OCI-LY3 (cell line): ENCODE results near the gene C2orf42.

Experiments used
- H2AFZ ChIP-seq: fragments of 200-600, 300-600 bp; shearing (Covaris generic); 2 replicates; pipeline ENCODE4 v1.6.0; 2014; ENCODE audit warnings: antibody characterized with exemption, low read depth, low read length
- H3K27ac ChIP-seq: fragments of 200-600, 300-600 bp; sonication (generic); 2 replicates; pipeline ENCODE4 v1.5.1; 2014; ENCODE audit warnings: mild to moderate bottlenecking, low read length, moderate library complexity, mixed read lengths
- H3K27me3 ChIP-seq: fragments of 200-600, 300-600 bp; sonication (generic); 2 replicates; pipeline ENCODE4 v1.6.1; 2014; ENCODE audit warnings: low read depth, low read length, mixed read lengths
- H3K36me3 ChIP-seq: fragments of 200-600, 300-600 bp; sonication (generic); replicated peaks from 2 replicates; pipeline ENCODE3; 2014; ENCODE audit warnings: low read depth, low read length, mixed read lengths
- H3K4me1 ChIP-seq: fragments of 300-600, 200-600 bp; sonication (generic); 2 replicates; pipeline ENCODE4 v1.6.1; 2014; ENCODE audit warnings: low read length, mixed read lengths
- H3K4me2 ChIP-seq: fragments of 200-600, 300-600 bp; sonication (generic); 2 replicates; pipeline ENCODE4 v1.6.1; 2014; ENCODE audit warnings: low read length, mixed read lengths
- H3K4me3 ChIP-seq: fragments of 300-600, 200-600 bp; sonication (generic); 2 replicates; pipeline ENCODE4 v1.5.1; 2014; ENCODE audit warnings: antibody characterized with exemption, mild to moderate bottlenecking, low read length, moderate library complexity
- H3K79me2 ChIP-seq: fragments of 300-600, 200-600 bp; shearing (Covaris generic); 2 replicates; pipeline ENCODE4 v1.6.1; 2014; ENCODE audit warnings: mild to moderate bottlenecking, low read length, mixed read lengths
- H3K9ac ChIP-seq: fragments of 300-600, 200-600 bp; shearing (Covaris generic); 2 replicates; pipeline ENCODE4 v1.6.0; 2014; ENCODE audit warnings: mild to moderate bottlenecking, low read length, moderate library complexity
- H3K9me3 ChIP-seq: fragments of 200-600, 300-600 bp; shearing (Covaris generic); 2 replicates; pipeline ENCODE4 v1.6.1; 2014; ENCODE audit warnings: low read length, mixed read lengths; ENCODE audit not compliant: insufficient read depth
- H4K20me1 ChIP-seq: fragments of 200-600, 300-600 bp; sonication (generic); 2 replicates; pipeline ENCODE4 v1.6.1; 2016; ENCODE audit warnings: low read length, mixed read lengths; ENCODE audit not compliant: insufficient read depth
- EZH2phosphoT487 ChIP-seq: fragments of 200-600 bp; shearing (Covaris generic); IDR thresholded peaks from 2 replicates; pipeline ENCODE4 v1.6.1; 2018; ENCODE audit warnings: antibody characterized with exemption, mixed run types, low read depth
- TF ChIP-seq, protein P1 (sequence below): fragments of 200-600, 300-600 bp; sonication (generic); IDR thresholded peaks from 2 replicates; pipeline ENCODE4 v1.5.1; 2014; ENCODE audit warnings: antibody characterized with exemption, low read length, low read depth

Gene C2orf42

DNA sequence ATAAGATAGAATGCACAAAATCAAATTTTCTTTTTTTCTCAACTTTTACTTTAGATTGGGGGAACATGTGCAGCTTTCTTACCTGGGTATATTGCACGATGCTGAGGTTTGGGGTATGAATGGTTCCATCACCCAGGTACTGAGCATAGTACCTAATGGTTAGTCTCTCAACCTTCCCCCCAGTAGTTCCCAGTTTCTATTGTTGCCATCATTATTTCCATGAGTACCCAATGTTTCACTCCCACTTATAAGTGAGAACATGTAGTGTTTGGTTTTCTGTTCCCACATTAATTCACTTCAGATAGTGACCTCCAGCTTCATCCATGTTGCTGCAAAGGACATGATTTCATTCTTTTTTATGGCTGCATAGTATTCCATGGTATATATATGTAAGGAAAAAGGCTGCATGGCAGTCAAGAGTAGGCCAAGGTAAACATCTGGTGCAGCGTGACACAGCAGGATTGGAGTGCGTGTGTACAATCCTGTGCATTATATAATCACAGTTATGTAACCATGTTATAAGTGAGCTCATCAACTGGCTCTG is 10.5 kb upstream of the C2orf42 start:
- Histone ChIP-seq H3K9ac (no peak overlapping the region), H2AFZ (no peak overlapping the region), H3K4me1 (no peaks in the 10 kb centered on the region), H4K20me1 (no peaks in the 10 kb centered on the region), H3K36me3 (no peaks in the 10 kb centered on the region), H3K27me3 (no peaks in the 10 kb centered on the region), H3K4me3 (no peak overlapping the region), H3K79me2 (no peaks in the 10 kb centered on the region), H3K27ac (no peak overlapping the region), H3K4me2 (no peak overlapping the region), H3K9me3 (no peaks in the 10 kb centered on the region)
- TF ChIP-seq, protein P1, sequence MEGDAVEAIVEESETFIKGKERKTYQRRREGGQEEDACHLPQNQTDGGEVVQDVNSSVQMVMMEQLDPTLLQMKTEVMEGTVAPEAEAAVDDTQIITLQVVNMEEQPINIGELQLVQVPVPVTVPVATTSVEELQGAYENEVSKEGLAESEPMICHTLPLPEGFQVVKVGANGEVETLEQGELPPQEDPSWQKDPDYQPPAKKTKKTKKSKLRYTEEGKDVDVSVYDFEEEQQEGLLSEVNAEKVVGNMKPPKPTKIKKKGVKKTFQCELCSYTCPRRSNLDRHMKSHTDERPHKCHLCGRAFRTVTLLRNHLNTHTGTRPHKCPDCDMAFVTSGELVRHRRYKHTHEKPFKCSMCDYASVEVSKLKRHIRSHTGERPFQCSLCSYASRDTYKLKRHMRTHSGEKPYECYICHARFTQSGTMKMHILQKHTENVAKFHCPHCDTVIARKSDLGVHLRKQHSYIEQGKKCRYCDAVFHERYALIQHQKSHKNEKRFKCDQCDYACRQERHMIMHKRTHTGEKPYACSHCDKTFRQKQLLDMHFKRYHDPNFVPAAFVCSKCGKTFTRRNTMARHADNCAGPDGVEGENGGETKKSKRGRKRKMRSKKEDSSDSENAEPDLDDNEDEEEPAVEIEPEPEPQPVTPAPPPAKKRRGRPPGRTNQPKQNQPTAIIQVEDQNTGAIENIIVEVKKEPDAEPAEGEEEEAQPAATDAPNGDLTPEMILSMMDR, result no peak
- TF ChIP-seq EZH2phosphoT487, result no peak

DNA sequence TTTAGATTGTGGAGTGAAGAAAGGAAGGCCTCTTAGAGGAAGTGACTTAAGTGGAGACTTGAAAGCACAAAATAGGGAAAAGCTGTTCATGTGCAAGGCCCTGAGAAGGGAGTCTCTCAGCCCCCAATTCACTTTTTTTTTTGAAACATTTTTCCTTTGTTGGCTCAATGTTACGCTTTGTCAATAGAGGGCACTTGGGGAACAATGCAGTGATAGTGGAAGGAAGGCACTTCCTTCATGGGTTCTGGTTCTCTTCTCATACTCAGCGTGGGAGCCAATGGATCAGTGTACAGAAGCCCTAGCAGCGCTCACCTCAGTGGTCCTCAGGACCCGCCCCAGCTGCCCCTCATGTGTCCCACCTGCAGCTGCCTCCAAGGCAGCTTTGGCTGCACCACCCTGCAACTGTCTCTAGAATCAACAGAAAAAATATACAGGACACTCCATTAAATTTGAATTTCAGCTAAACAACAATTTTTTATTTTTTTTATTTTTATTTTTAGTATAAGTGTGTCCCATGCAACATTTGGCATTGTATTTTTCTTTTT is 8.6 kb upstream of the C2orf42 start:
- no peak for TF ChIP-seq EZH2phosphoT487
- TF ChIP-seq, protein P1, result no peak
- H3K4me2 ChIP-seq, result no peak overlapping the region
- no peak overlapping the region for H3K27ac ChIP-seq
- H3K4me1 ChIP-seq, result no peaks in the 10 kb centered on the region
- H4K20me1 ChIP-seq, result no peaks in the 10 kb centered on the region
- no peak overlapping the region for H3K9ac ChIP-seq
- H2AFZ ChIP-seq, result no peak overlapping the region
- H3K27me3 ChIP-seq, result no peaks in the 10 kb centered on the region
- H3K4me3 ChIP-seq, result no peak overlapping the region
- H3K9me3 ChIP-seq, result no peaks in the 10 kb centered on the region
- H3K36me3 ChIP-seq, result no peaks in the 10 kb centered on the region
- no peaks in the 10 kb centered on the region for H3K79me2 ChIP-seq

GRCh38 chr2:70192516-70192915 is 1.7 kb upstream of the C2orf42 start:
- H3K4me3 ChIP-seq, result no peak overlapping the region
- TF ChIP-seq, protein P1, result no peak
- no peak for TF ChIP-seq EZH2phosphoT487
- H3K9ac ChIP-seq, result no peak overlapping the region
- H3K9me3 ChIP-seq, result no peaks in the 10 kb centered on the region
- no peak overlapping the region for H3K4me2 ChIP-seq
- no peak overlapping the region for H3K27ac ChIP-seq
- no peaks in the 10 kb centered on the region for H3K27me3 ChIP-seq
- H2AFZ ChIP-seq, result no peak overlapping the region
- H3K4me1 ChIP-seq, result peaks cover 7% of the 10 kb centered on the region; the same call in 1 of the 2 replicates
- peaks cover 8% of the 10 kb centered on the region for H3K79me2 ChIP-seq
- H3K36me3 ChIP-seq, result no peaks in the 10 kb centered on the region
- H4K20me1 ChIP-seq, result no peaks in the 10 kb centered on the region

GRCh38 chr2:70191244-70191735 is 471 bp upstream of the C2orf42 start:
- Histone ChIP-seq H3K27ac (peak overlapping the region; percentile 84), H2AFZ (0 out of 2 replicates have a peak overlapping the region, but pooled peaks have one; percentile 60), H3K9ac (peak overlapping the region; percentile 86), H3K4me3 (peak overlapping the region; percentile 96), H3K4me2 (peak overlapping the region; percentile 72), H3K9me3 (no peaks in the 10 kb centered on the region), H3K79me2 (peaks cover 8% of the 10 kb centered on the region), H3K27me3 (no peaks in the 10 kb centered on the region), H3K4me1 (peaks cover 7% of the 10 kb centered on the region; the same call in 1 of the 2 replicates), H4K20me1 (no peaks in the 10 kb centered on the region), H3K36me3 (no peaks in the 10 kb centered on the region)
- TF ChIP-seq EZH2phosphoT487, result no peak
- TF ChIP-seq, protein P1, result no peak
